Aorta (tissue), 5 donors: ENCODE measurements around the gene BMPER. TPM values are rescaled to one million over a fixed set of nuclear protein-coding genes. Genes with fewer than 3 reads are reported as not detected.

Experiments
- ATAC-seq: fragments of 200-7000 bp; cut with Tn5 transposase; one replicate; pipeline ENCODE4 v1.9.1; 2022; ENCODE audit warnings: moderate library complexity; ENCODE audit not compliant: low FRiP score
- DNase-seq, 2 donors: peaks; one replicate each; pipeline ENCODE4 v3.0.0-alpha.2; 2020
- H3K27ac ChIP-seq, 2 donors: one replicate each; pipeline ENCODE4 v1.5.1; 2013; ENCODE audit warnings: low read length in 2 of 2, mild to moderate bottlenecking in 2 of 2, moderate library complexity in 2 of 2, control low read depth in 1 of 2, inconsistent platforms in 1 of 2, low read depth in 1 of 2
- H3K27me3 ChIP-seq, 2 donors: one replicate each; pipeline ENCODE4 v1.6.1; 2013; ENCODE audit warnings: control low read depth in 1 of 2, low read length in 1 of 2, mild to moderate bottlenecking in 1 of 2, moderate library complexity in 1 of 2; ENCODE audit not compliant: insufficient read depth in 2 of 2, control insufficient read depth in 1 of 2
- H3K36me3 ChIP-seq, 2 donors: one replicate each; pipeline ENCODE4 v1.6.1; 2013; ENCODE audit warnings: control low read depth in 1 of 2, low read length in 1 of 2, mild to moderate bottlenecking in 1 of 2; ENCODE audit not compliant: insufficient read depth in 2 of 2, control insufficient read depth in 1 of 2
- H3K4me1 ChIP-seq, 2 donors: one replicate each; pipeline ENCODE4 v1.6.1; 2013; ENCODE audit warnings: low read length in 2 of 2, control low read depth in 1 of 2, mild to moderate bottlenecking in 1 of 2, moderate library complexity in 1 of 2; ENCODE audit not compliant: insufficient read depth in 2 of 2, control insufficient read depth in 1 of 2
- H3K4me3 ChIP-seq, 2 donors: one replicate each; pipeline ENCODE4 v1.5.1; 2013; ENCODE audit warnings: low read length in 2 of 2, control low read depth in 1 of 2, mild to moderate bottlenecking in 1 of 2
- H3K9me3 ChIP-seq: one replicate; pipeline ENCODE4 v1.6.1; 2013; ENCODE audit warnings: mild to moderate bottlenecking, low read length; ENCODE audit not compliant: control insufficient read depth
- WGBS, 2 donors: extraction: QIAGEN DNeasy Blood & Tissue Kit; methylation state at CpG; one replicate each; pipeline ENCODE4 v1.1.7; 2013; 5-methylcytosine and 5-hydroxymethylcytosine counted together
- intact Hi-C, 2 donors: fragments of 100-400 bp; cut with DNase I; formaldehyde crosslinking; loops; one replicate each; pipeline versions ENCODE4 v1.14.2 to v1.15.0; 2022
- polyA plus RNA-seq, 2 donors: library from polyadenylated mRNA; stranded (reverse); fragments of 200-250 nt; gene quantifications; one replicate each; pipeline ENCODE4 v1.2.3, GENCODE V29; 2013
- total RNA-seq, 2 donors: library from RNA; stranded (reverse); fragmentation: NEBNext Ultra II Directional; extraction: Animal tissue kit (Norgen Biotek cat#: 25700); gene quantifications; one replicate each; pipeline ENCODE4 v1.2.1, GENCODE V29; 2021
- donor health status: healthy with polysubstance abuse.
- donor health status: Bipolar disorder and iron deficiency.
- donor health status: DM: no; HTN: no; CAD: no.
- donor health status: DM: no; HTN: no; CAD: no.
- donor health status: DM: yes; HTN: yes; CAD: no.

Gene BMPER
- total and polyA plus RNA-seq, 4 donors: 0.88 to 14.0 (median 1.7) TPM

DNA sequence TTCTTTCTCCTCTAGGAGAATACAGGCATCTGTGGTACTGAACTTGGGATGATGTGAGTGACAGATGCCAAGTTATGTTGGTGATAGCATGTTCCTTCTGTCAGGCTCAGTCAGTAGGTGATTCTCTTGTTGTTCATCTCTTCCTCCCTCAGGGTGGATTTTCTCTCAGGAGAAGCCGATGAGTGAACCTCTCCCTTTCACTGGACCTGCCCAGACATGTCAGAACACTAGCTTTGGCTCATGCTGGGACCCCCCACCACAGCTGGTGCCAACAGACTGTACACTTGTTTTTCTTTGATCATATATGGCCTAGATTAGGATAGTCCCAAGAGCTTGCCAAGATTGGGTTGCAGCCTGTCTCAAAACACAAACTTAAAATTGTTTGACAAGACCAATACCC lies 129.4 kb downstream of the BMPER start:
- WGBS, 2 donors: 91 to 100% methylated on average over 1 of the region's 1 CpG
- intact Hi-C loops: no loop called here
- H3K36me3 ChIP-seq: no peaks in the 10 kb centered on the region
- no peak overlapping the region for H3K4me3 ChIP-seq
- no peaks in the 10 kb centered on the region for H3K9me3 ChIP-seq
- H3K27me3 ChIP-seq: no peaks in the 10 kb centered on the region
- DNase-seq (no peak), ATAC-seq (no peak)
- no peaks in the 10 kb centered on the region for H3K4me1 ChIP-seq
- H3K27ac ChIP-seq: no peak overlapping the region

DNA sequence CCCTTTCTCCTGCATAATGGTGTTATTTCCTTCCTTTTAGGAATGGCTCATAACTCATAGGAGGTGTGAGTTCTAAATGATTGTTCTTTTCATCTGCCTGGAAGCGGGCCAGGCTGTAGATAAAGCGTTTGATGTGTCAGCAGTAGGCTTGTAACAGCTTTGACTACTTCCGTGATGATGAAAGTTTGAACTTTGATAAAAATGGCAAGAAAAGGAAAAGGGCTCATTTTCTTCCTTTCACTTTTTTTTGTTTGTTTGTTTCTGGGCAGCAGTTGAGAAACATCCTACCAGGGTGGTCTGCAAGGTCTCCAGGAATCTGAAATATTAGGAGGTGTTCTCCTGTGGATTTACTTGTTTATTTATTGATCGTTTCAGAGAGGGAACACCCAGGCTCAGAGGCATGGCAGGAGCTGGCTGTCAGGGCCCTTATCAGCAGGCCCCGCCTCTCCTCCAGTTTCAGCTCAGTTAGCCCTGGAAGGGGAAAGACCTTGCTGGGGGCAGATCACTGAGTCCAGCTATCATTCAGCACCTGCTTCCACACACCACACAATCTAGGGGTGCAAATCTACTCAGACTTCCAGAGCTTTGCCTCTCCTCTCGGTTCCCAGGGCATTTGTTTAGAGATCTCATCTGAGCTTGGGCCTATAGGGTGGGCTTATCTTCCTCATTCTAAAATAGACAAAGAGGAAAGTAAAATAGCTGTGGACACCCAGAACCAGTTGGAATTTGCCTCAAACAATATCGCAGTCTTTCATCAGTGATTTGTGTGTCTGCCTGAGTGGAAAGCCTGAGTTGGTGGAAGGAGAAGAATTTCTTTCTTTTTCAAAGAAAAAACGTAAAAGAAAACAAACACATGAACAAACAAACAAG lies 130.9 kb downstream of the BMPER start:
- ATAC-seq: no peak
- 60 to 62% methylated on average over 8 of the region's 8 CpGs for WGBS, 2 donors

DNA sequence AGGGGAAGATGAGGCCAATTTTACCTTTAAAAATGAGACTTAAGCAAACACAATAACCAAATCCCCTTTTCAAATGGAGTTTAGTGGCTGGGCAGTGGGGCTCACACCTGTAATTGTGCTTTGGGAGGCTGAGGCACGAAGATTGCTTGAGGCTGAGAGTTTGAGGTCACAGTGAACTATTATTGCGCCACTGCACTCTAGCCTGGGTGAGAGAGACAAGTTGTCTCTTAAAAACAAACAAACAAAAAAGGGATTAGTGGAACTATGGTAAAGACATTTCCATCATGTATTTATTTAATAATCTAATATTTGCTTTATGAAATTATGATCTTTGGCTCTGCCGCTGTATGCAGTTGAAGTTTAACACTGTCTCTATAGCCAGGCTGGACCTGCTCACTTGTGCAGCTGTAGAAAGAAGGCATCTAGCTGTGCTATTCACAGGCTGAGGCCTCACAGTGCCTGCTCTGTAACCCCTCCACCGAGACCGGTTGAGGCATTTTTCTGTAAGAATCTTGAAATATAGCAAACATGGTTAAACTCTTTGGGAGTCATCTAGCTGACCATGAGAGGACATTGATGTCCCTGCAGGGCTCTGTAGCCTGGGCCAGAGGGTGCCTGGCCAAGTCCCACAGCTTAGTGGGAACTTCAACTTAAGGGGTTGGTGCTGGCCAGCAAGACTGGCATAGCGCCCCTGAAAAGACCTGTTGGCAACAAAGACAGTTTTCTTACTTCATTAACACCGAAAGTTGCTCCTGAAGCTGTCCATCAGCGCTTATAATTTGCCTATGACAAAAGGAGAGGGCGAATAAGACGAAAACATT lies 131.8 kb downstream of the BMPER start:
- WGBS, 2 donors: 82 to 84% methylated on average over 10 of the region's 10 CpGs
- Histone ChIP-seq H3K36me3 (no peaks in the 10 kb centered on the region), H3K4me1 (no peaks in the 10 kb centered on the region), H3K27ac (no peak overlapping the region), H3K27me3 (no peaks in the 10 kb centered on the region), H3K4me3 (no peak overlapping the region), H3K9me3 (peaks cover 3% of the 10 kb centered on the region)
- DNase-seq (no peak), ATAC-seq (no peak)
- intact Hi-C loops: no loop called here

More for the DNA sequence above, 130.9 kb downstream of the BMPER start:
- Histone ChIP-seq H3K36me3 (no peaks in the 10 kb centered on the region), H3K4me1 (no peaks in the 10 kb centered on the region), H3K9me3 (peaks cover 2% of the 10 kb centered on the region), H3K4me3 (no peak overlapping the region), H3K27me3 (no peaks in the 10 kb centered on the region), H3K27ac (no peak overlapping the region)
- intact Hi-C loops: no loop called here
- no peak for DNase-seq

DNA sequence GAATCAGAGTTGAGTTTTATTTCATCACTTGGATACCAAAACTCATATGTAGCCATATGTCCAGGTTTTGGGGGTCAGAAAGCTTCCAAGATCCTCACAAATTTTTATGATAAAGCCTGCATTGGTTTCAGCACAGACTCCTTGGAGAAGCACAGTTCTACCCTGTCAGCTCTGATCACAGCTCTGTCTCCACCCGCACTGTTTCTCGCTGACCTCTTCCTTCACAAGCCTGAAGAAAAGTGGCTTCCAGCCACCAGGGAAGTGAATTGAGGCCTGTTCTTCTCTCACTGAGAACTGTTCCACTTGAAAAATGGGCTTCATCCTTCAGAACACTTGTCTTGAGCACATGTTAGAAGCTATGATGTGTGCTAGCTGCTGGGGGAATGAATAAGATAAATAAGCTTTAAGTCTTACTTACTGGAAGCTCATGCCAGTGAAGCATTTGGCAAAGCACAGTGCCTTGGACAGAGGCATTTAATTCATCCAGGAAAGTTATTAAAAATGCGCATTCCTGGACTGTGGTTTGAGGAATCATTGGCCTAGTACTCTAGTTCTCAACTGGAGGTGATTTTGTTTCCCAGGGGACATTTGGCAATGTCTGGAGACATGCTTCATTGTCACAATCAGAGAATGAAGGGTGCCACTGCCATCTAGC lies 133.6 kb downstream of the BMPER start:
- Histone ChIP-seq H3K4me3 (no peak overlapping the region), H3K36me3 (no peaks in the 10 kb centered on the region), H3K4me1 (no peaks in the 10 kb centered on the region), H3K27me3 (no peaks in the 10 kb centered on the region), H3K27ac (no peak overlapping the region), H3K9me3 (peaks cover 3% of the 10 kb centered on the region)
- 83 to 91% methylated on average over 3 of the region's 3 CpGs for WGBS, 2 donors
- intact Hi-C loops: no loop called here
- no peak for DNase-seq
- no peak for ATAC-seq

DNA sequence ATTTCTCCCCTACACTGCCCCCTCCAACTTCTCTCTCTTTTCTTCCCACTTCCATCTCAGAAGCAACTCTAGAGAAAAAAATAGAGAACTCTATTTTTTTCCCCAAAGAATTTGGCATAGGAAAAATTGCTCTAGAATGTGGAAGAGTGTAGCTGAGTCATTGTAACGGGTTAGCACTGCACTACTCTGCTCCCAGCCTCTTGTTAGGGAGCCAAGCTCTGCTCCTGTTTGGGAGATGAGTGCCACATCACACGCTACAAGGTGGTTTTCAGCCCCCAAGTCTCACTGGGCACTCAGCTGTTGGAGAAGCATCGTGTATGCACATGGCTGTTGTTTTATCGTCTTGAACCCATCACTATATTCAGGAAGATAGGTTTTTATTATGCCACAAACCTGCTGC lies 136.4 kb downstream of the BMPER start:
- no peak overlapping the region for H3K4me3 ChIP-seq
- H3K27ac ChIP-seq: no peak overlapping the region
- H3K27me3 ChIP-seq: no peaks in the 10 kb centered on the region
- H3K4me1 ChIP-seq: no peaks in the 10 kb centered on the region
- H3K9me3 ChIP-seq: peaks cover 3% of the 10 kb centered on the region
- 76 to 77% methylated on average over 4 of the region's 4 CpGs for WGBS, 2 donors
- no peak for ATAC-seq
- intact Hi-C loops: no loop called here
- no peaks in the 10 kb centered on the region for H3K36me3 ChIP-seq
- DNase-seq: no peak

DNA sequence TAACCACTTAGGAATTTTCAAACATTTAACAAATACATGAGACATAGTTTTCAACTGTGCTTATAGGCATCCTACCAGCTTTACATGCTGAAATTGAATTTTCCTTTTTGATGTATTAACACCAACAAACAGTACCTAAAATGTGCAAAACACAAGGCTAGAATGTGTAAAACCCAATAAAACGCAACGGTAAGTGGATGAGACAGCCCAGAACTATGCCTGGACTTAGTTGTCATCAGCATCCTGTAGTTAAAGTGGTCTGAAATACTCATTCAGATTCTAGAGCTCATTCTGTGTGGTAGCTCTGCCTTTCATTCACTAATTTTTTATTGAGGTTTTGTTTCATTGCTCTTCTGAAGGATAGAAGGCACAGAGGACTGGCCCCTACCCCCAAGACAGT lies 137.1 kb downstream of the BMPER start:
- DNase-seq: no peak
- Histone ChIP-seq H3K4me1 (no peaks in the 10 kb centered on the region), H3K9me3 (peaks cover 3% of the 10 kb centered on the region), H3K27ac (no peak overlapping the region), H3K36me3 (no peaks in the 10 kb centered on the region), H3K27me3 (no peaks in the 10 kb centered on the region), H3K4me3 (no peak overlapping the region)
- no peak for ATAC-seq
- intact Hi-C loops: no loop called here
- 90 to 96% methylated on average over 2 of the region's 2 CpGs for WGBS, 2 donors

DNA sequence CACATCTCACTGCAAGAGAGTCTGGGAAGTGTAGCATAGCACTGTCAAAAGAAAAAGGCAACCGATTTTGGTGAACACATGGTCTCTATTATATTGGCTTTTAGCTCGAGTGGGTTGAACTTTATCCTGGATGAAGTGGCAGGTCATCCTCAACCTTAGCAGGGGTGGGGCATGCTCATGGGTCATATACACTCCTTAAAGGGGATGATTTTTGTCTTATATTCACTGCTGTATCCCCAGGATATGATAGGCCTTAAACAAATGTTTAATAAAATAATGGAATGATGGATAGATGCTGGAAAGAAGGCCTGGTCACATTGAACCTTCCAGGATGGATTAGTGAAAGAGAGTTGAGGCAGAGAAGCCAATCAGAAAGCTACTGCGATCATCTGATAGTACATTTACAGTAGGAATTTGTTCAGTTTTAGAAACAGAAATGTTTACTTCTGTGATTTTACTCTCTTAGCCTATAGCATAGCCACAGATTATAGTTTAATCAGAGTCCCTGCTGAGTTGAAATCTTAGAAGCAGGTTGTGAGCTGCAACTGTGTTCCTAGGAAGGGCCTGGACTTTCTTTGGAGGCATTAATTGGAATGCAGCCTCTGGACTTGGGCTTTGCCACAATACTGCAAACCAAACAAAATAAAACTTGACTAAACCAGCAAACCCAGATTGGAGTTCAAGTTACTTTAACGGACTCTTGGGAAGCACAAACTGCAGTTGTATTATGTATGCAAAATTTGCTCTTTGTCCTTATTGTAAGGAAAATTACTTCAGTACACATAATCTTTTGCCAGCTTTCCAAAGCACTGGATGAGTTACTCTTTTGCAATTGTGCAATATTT lies 138.3 kb downstream of the BMPER start:
- DNase-seq (no peak), ATAC-seq (peak; percentile 28)
- WGBS, 2 donors: 60 to 71% methylated on average over 4 of the region's 4 CpGs
- Histone ChIP-seq H3K27ac (no peak overlapping the region), H3K36me3 (no peaks in the 10 kb centered on the region), H3K4me1 (no peaks in the 10 kb centered on the region), H3K9me3 (peaks cover 3% of the 10 kb centered on the region), H3K4me3 (no peak overlapping the region), H3K27me3 (no peaks in the 10 kb centered on the region)
- intact Hi-C loops: no loop called here

DNA sequence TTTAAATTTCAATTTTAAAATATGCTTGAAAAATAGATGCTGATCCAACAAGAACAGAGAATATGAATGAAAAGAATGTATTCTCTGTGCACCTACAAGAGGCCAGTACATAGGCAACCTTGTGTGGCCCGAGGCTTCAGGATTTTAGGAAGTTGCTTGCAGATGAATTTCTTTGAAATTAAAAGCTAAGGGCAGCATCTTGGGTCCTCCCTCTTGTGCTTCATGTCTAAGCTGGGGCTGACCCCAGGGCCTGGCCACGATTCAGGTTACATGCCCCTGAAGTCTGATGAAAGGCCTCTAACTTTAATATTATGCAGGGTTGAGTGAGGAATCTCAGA lies 138.9 kb downstream of the BMPER start:
- WGBS, 2 donors: 68 to 76% methylated on average over 2 of the region's 2 CpGs
- no peak overlapping the region for H3K27ac ChIP-seq
- peak; percentile 28 for ATAC-seq

More for the DNA sequence above, 138.9 kb downstream of the BMPER start:
- Histone ChIP-seq H3K36me3 (no peaks in the 10 kb centered on the region), H3K4me1 (no peaks in the 10 kb centered on the region), H3K27me3 (no peaks in the 10 kb centered on the region), H3K4me3 (no peak overlapping the region), H3K9me3 (peaks cover 3% of the 10 kb centered on the region)
- no peak for DNase-seq
- intact Hi-C loops: no loop called here
